HEK293 (cell line): Measurements from ENCODE around the gene ATXN1L.
A peak's percentile ranks its signal among the peaks of the same experiment; 100 is the strongest.

Experiments
- AEBP2 ChIP-seq: fragments of 450-650 bp; formaldehyde crosslinking; IDR thresholded peaks from 2 replicates; pipeline ENCODE4 v1.5.1; 2016; ENCODE audit warnings: missing biosample characterization, missing genetic modification characterization, borderline replicate concordance
- GLI4 ChIP-seq: fragments of 450-650 bp; formaldehyde crosslinking; IDR thresholded peaks from 2 replicates; pipeline ENCODE4 v1.5.1; 2016; ENCODE audit warnings: missing biosample characterization, missing genetic modification characterization
- GLIS1 ChIP-seq: fragments of 450-650 bp; formaldehyde crosslinking; IDR thresholded peaks from 2 replicates; pipeline ENCODE4 v1.5.1; 2016; ENCODE audit warnings: missing biosample characterization, missing genetic modification characterization
- KLF7 ChIP-seq: fragments of 450-650 bp; formaldehyde crosslinking; IDR thresholded peaks from 2 replicates; pipeline ENCODE4 v1.5.1; 2016; ENCODE audit warnings: missing biosample characterization, missing genetic modification characterization, borderline replicate concordance
- OSR2 ChIP-seq: fragments of 450-650 bp; formaldehyde crosslinking; IDR thresholded peaks from 2 replicates; pipeline ENCODE4 v1.5.1; 2016; ENCODE audit warnings: missing biosample characterization, missing genetic modification characterization
- OVOL3 ChIP-seq: fragments of 450-650 bp; formaldehyde crosslinking; IDR thresholded peaks from 2 replicates; pipeline ENCODE4 v1.5.1; 2016; ENCODE audit warnings: missing biosample characterization, missing genetic modification characterization
- TCF7L2 ChIP-seq: IDR thresholded peaks from 2 replicates; pipeline ENCODE4 v1.6.1; 2011; ENCODE audit warnings: low read depth, mild to moderate bottlenecking, inconsistent platforms, low read length, moderate library complexity, borderline replicate concordance
- ZBTB10 ChIP-seq: fragments of 450-650 bp; formaldehyde crosslinking; IDR thresholded peaks from 2 replicates; pipeline ENCODE4 v1.5.1; 2016; ENCODE audit warnings: missing biosample characterization, missing genetic modification characterization
- ZBTB48 ChIP-seq: fragments of 450-650 bp; formaldehyde crosslinking; IDR thresholded peaks from 2 replicates; pipeline ENCODE4 v1.5.1; 2016; ENCODE audit warnings: missing biosample characterization, missing genetic modification characterization
- ZBTB6 ChIP-seq: fragments of 450-650 bp; formaldehyde crosslinking; IDR thresholded peaks from 2 replicates; pipeline ENCODE4 v1.5.1; 2017; ENCODE audit warnings: missing biosample characterization, missing genetic modification characterization
- ZBTB7A ChIP-seq: fragments of 450-650 bp; formaldehyde crosslinking; IDR thresholded peaks from 2 replicates; pipeline ENCODE4 v1.5.1; 2016; ENCODE audit warnings: low read depth, missing biosample characterization, missing genetic modification characterization
- ZEB2 ChIP-seq: fragments of 450-650 bp; formaldehyde crosslinking; IDR thresholded peaks from 2 replicates; pipeline ENCODE4 v1.5.1; 2016; ENCODE audit warnings: missing biosample characterization, missing genetic modification characterization
- ZFHX2 ChIP-seq: fragments of 450-650 bp; formaldehyde crosslinking; conservative IDR thresholded peaks from 2 replicates; pipeline ENCODE4 v1.5.1; 2016; ENCODE audit warnings: missing biosample characterization, missing genetic modification characterization
- ZNF133 ChIP-seq: fragments of 450-650 bp; formaldehyde crosslinking; IDR thresholded peaks from 2 replicates; pipeline ENCODE4 v1.5.1; 2016; ENCODE audit warnings: missing biosample characterization, missing genetic modification characterization
- ZNF146 ChIP-seq: fragments of 450-650 bp; formaldehyde crosslinking; IDR thresholded peaks from 2 replicates; pipeline ENCODE4 v1.5.1; 2016; ENCODE audit warnings: missing biosample characterization, missing genetic modification characterization
- ZNF148 ChIP-seq: fragments of 450-650 bp; formaldehyde crosslinking; IDR thresholded peaks from 2 replicates; pipeline ENCODE4 v1.5.0; 2017; ENCODE audit warnings: missing biosample characterization, missing genetic modification characterization, borderline replicate concordance
- ZNF16 ChIP-seq: fragments of 450-650 bp; formaldehyde crosslinking; IDR thresholded peaks from 2 replicates; pipeline ENCODE4 v1.5.1; 2016; ENCODE audit warnings: low read depth, missing biosample characterization, missing genetic modification characterization
- ZNF175 ChIP-seq: fragments of 450-650 bp; formaldehyde crosslinking; IDR thresholded peaks from 2 replicates; pipeline ENCODE4 v1.5.1; 2016; ENCODE audit warnings: missing biosample characterization, missing genetic modification characterization
- ZNF221 ChIP-seq: fragments of 450-650 bp; formaldehyde crosslinking; IDR thresholded peaks from 2 replicates; pipeline ENCODE4 v1.5.1; 2017; ENCODE audit warnings: missing biosample characterization, missing genetic modification characterization, borderline replicate concordance
- ZNF223 ChIP-seq: fragments of 450-650 bp; formaldehyde crosslinking; IDR thresholded peaks from 2 replicates; pipeline ENCODE4 v1.5.1; 2016; ENCODE audit warnings: missing biosample characterization, missing genetic modification characterization
- ZNF341 ChIP-seq: fragments of 450-650 bp; formaldehyde crosslinking; IDR thresholded peaks from 2 replicates; pipeline ENCODE4; 2016; ENCODE audit warnings: low read depth, missing biosample characterization, missing genetic modification characterization
- ZNF354C ChIP-seq: fragments of 450-650 bp; formaldehyde crosslinking; IDR thresholded peaks from 2 replicates; pipeline ENCODE4 v1.5.1; 2016; ENCODE audit warnings: missing biosample characterization, missing genetic modification characterization, low read depth, borderline replicate concordance
- ZNF37A ChIP-seq: fragments of 450-650 bp; IDR thresholded peaks from 2 replicates; pipeline ENCODE4 v1.5.1; 2018; ENCODE audit warnings: missing biosample characterization, missing genetic modification characterization
- ZNF426 ChIP-seq: fragments of 450-650 bp; formaldehyde crosslinking; IDR thresholded peaks from 2 replicates; pipeline ENCODE4 v1.5.1; 2017; ENCODE audit warnings: missing biosample characterization, missing genetic modification characterization, mild to moderate bottlenecking, inconsistent platforms, moderate library complexity
- ZNF433 ChIP-seq: fragments of 450-650 bp; formaldehyde crosslinking; IDR thresholded peaks from 2 replicates; pipeline ENCODE4 v1.5.1; 2016; ENCODE audit warnings: missing biosample characterization, missing genetic modification characterization, low read depth
- ZNF501 ChIP-seq: fragments of 450-650 bp; formaldehyde crosslinking; IDR thresholded peaks from 2 replicates; pipeline ENCODE4 v1.5.1; 2016; ENCODE audit warnings: missing biosample characterization, missing genetic modification characterization
- ZNF530 ChIP-seq: fragments of 450-650 bp; formaldehyde crosslinking; IDR thresholded peaks from 2 replicates; pipeline ENCODE4 v1.5.1; 2016; ENCODE audit warnings: low read depth, missing biosample characterization, missing genetic modification characterization
- ZNF555 ChIP-seq: fragments of 450-650 bp; formaldehyde crosslinking; conservative IDR thresholded peaks from 2 replicates; pipeline ENCODE4 v1.5.1; 2017; ENCODE audit warnings: missing biosample characterization, mild to moderate bottlenecking, missing genetic modification characterization, inconsistent platforms
- ZNF561 ChIP-seq: fragments of 450-650 bp; IDR thresholded peaks from 2 replicates; pipeline ENCODE4 v1.5.1; 2018; ENCODE audit warnings: missing biosample characterization, missing genetic modification characterization, borderline replicate concordance
- ZNF585B ChIP-seq: fragments of 450-650 bp; formaldehyde crosslinking; IDR thresholded peaks from 2 replicates; pipeline ENCODE4 v1.5.1; 2016; ENCODE audit warnings: missing biosample characterization, missing genetic modification characterization
- ZNF596 ChIP-seq: fragments of 450-650 bp; IDR thresholded peaks from 2 replicates; pipeline ENCODE4 v1.5.0; 2018; ENCODE audit warnings: missing biosample characterization, mild to moderate bottlenecking, missing genetic modification characterization, moderate library complexity
- ZSCAN23 ChIP-seq: fragments of 450-650 bp; formaldehyde crosslinking; IDR thresholded peaks from 2 replicates; pipeline ENCODE4 v1.5.1; 2016; ENCODE audit warnings: missing biosample characterization, missing genetic modification characterization
- ZXDB ChIP-seq: fragments of 450-650 bp; formaldehyde crosslinking; IDR thresholded peaks from 2 replicates; pipeline ENCODE4 v1.5.1; 2016; ENCODE audit warnings: missing biosample characterization, missing genetic modification characterization

The ATXN1L gene

GRCh38 chr16:71808593-71809459, 37.0 kb upstream of the ATXN1L start, which contains the start of gene AP1G1 (continued):
- TF ChIP-seq ZBTB10 (tag by site-specific recombination), result peak; percentile 88
- peak; percentile 77 for TF ChIP-seq ZNF146 (tag by site-specific recombination)
- TF ChIP-seq ZNF16 (tag by site-specific recombination), result no peak
- peak; percentile 87; the same call in 1 of the 2 replicates for TF ChIP-seq KLF7
- TF ChIP-seq ZNF175 (tag by site-specific recombination), result no peak
- peak; percentile 72 for TF ChIP-seq ZFHX2 (tag by site-specific recombination)
- no peak for TF ChIP-seq ZNF223 (tag by site-specific recombination)
- TF ChIP-seq ZEB2, result peak; percentile 99
- TF ChIP-seq ZNF354C, result no peak
- TF ChIP-seq ZBTB7A (tag by site-specific recombination), result peak; percentile 91; the same call in 1 of the 2 replicates
- TF ChIP-seq ZXDB (tag by site-specific recombination), result peak; percentile 100
- no peak for TF ChIP-seq ZNF221 (tag by site-specific recombination)
- TF ChIP-seq OVOL3 (tag by site-specific recombination), result peak; percentile 97
- TF ChIP-seq GLIS1, result peak; percentile 40; the same call in 1 of the 2 replicates
- TF ChIP-seq TCF7L2, result no peak
- TF ChIP-seq ZNF433 (tag by site-specific recombination), result no peak
- 0 out of 2 replicates have a peak, but pooled peaks have one; percentile 19 for TF ChIP-seq ZBTB48 (tag by site-specific recombination)
- TF ChIP-seq ZNF133, result 0 out of 2 replicates have a peak, but pooled peaks have one; percentile 25
- 0 out of 2 replicates have a peak, but pooled peaks have one; percentile 11 for TF ChIP-seq ZBTB6 (tag by site-specific recombination)
- TF ChIP-seq ZNF561 (tag by site-specific recombination), result peak; percentile 98
- peak; percentile 32; the same call in 1 of the 2 replicates for TF ChIP-seq ZNF148 (tag by site-specific recombination)
- no peak for TF ChIP-seq AEBP2 (tag by site-specific recombination)
- TF ChIP-seq ZNF585B (tag by site-specific recombination), result no peak
- peak; percentile 92 for TF ChIP-seq ZNF501 (tag by site-specific recombination)
- TF ChIP-seq ZNF37A (tag by site-specific recombination), result no peak
- TF ChIP-seq OSR2, result peak; percentile 94
- no peak for TF ChIP-seq ZNF555 (tag by site-specific recombination)
- no peak for TF ChIP-seq ZNF530 (tag by site-specific recombination)
- TF ChIP-seq GLI4, result peak; percentile 51; the same call in 1 of the 2 replicates
- peak; percentile 70 for TF ChIP-seq ZNF341 (tag by site-specific recombination)
- TF ChIP-seq ZNF596, result no peak
- TF ChIP-seq ZNF426 (tag by site-specific recombination), result no peak
- peak; percentile 91 for TF ChIP-seq ZSCAN23 (tag by site-specific recombination)
